HepG2 (cell line): Measurements from ENCODE around the gene DEDD2. TPM values are rescaled to one million over a fixed set of nuclear protein-coding genes. Genes with fewer than 3 reads are reported as not detected.

Source experiments
- CREB1 ChIP-seq, 2 experiments: fragments of 450-650 bp in 1 of 2; IDR thresholded peaks; 2 replicates each; pipeline ENCODE4 v1.6.1; 2016 to 2017; ENCODE audit warnings: control low read depth in 1 of 2, mild to moderate bottlenecking in 1 of 2, missing compliant biosample characterization in 1 of 2, missing genetic modification characterization in 1 of 2
- DR1 ChIP-seq: sonication (generic); formaldehyde crosslinking; IDR thresholded peaks from 2 replicates; pipeline ENCODE4 v1.8.0; 2021; ENCODE audit warnings: mild to moderate bottlenecking, missing genetic modification reagents, inconsistent platforms
- EEA1 ChIP-seq: sonication (generic); formaldehyde crosslinking; IDR thresholded peaks from 2 replicates; pipeline ENCODE4 v1.5.1; 2020; ENCODE audit warnings: mild to moderate bottlenecking, missing genetic modification reagents, borderline replicate concordance
- FOXA1 ChIP-seq, 2 experiments: fragments of 450-650 bp in 1 of 2; sonication (generic) in 1 of 2; formaldehyde crosslinking in 1 of 2; IDR thresholded peaks; 2 replicates each; pipeline versions ENCODE4 v1.4.0 to v1.6.1; 2016 to 2020; ENCODE audit warnings: missing genetic modification reagents in 1 of 2
- FOXJ3 ChIP-seq: sonication (generic); formaldehyde crosslinking; IDR thresholded peaks from 2 replicates; pipeline ENCODE4 v1.4.0; 2020; ENCODE audit warnings: missing genetic modification reagents, mild to moderate bottlenecking, borderline replicate concordance
- HDAC1 ChIP-seq: sonication (generic); formaldehyde crosslinking; IDR thresholded peaks from 2 replicates; pipeline ENCODE4 v1.5.1; 2020; ENCODE audit warnings: mild to moderate bottlenecking, missing genetic modification reagents
- HNF4G ChIP-seq, 2 experiments: sonication (generic) in 1 of 2; formaldehyde crosslinking in 1 of 2; IDR thresholded peaks; 2 replicates each; pipeline versions ENCODE4 v1.4.0 to v1.6.1; 2011 to 2020; ENCODE audit warnings: borderline replicate concordance in 2 of 2, low read depth in 2 of 2, mild to moderate bottlenecking in 2 of 2, low read length in 1 of 2, missing genetic modification reagents in 1 of 2, moderate library complexity in 1 of 2
- MAX ChIP-seq: IDR thresholded peaks from 2 replicates; pipeline ENCODE4 v1.6.1; 2012; ENCODE audit warnings: inconsistent platforms
- MIER2 ChIP-seq: IDR thresholded peaks from 2 replicates; pipeline ENCODE4 v1.6.1; 2016; ENCODE audit warnings: missing biosample characterization, missing genetic modification reagents
- MZF1 ChIP-seq: sonication (generic); formaldehyde crosslinking; IDR thresholded peaks from 2 replicates; pipeline ENCODE4 v1.8.1; 2023; ENCODE audit warnings: mild to moderate bottlenecking, missing genetic modification reagents, borderline replicate concordance
- NCOA1 ChIP-seq: sonication (generic); formaldehyde crosslinking; IDR thresholded peaks from 2 replicates; pipeline ENCODE4 v1.9.0; 2021; ENCODE audit warnings: missing genetic modification reagents
- NONO ChIP-seq, 2 experiments: fragments of 450-650 bp in 1 of 2; sonication (generic) in 1 of 2; formaldehyde crosslinking in 1 of 2; IDR thresholded peaks in 1 of 2; conservative IDR thresholded peaks in 1 of 2; 2 replicates each; pipeline versions ENCODE4 v1.6.1 to v1.8.0; 2017 to 2022; ENCODE audit warnings: mild to moderate bottlenecking in 1 of 2, missing genetic modification reagents in 1 of 2, moderate library complexity in 1 of 2
- NR2F6 ChIP-seq, 2 experiments: IDR thresholded peaks; 2 replicates each; pipeline ENCODE4 v1.6.1; 2016; ENCODE audit warnings: antibody characterized with exemption in 1 of 2, mild to moderate bottlenecking in 1 of 2
- PHF8 ChIP-seq: sonication (generic); formaldehyde crosslinking; IDR thresholded peaks from 2 replicates; pipeline ENCODE4 v1.5.0; 2020; ENCODE audit warnings: missing genetic modification reagents
- POLR2AphosphoS2 ChIP-seq: IDR thresholded peaks from 2 replicates; pipeline ENCODE4 v1.6.1; 2011; ENCODE audit warnings: low read depth, low read length, improper control_type of control experiment
- SIN3A ChIP-seq: IDR thresholded peaks from 2 replicates; pipeline ENCODE4 v1.6.1; 2011; ENCODE audit warnings: low read depth, mild to moderate bottlenecking, control low read depth, low read length, borderline replicate concordance
- ZNF282 ChIP-seq: fragments of 450-650 bp; IDR thresholded peaks from 2 replicates; pipeline ENCODE4 v1.6.1; 2018; ENCODE audit not compliant: partially characterized antibody
- ZNF543 ChIP-seq: sonication (generic); formaldehyde crosslinking; IDR thresholded peaks from 2 replicates; pipeline ENCODE4 v1.4.0; 2020; ENCODE audit warnings: mild to moderate bottlenecking, missing genetic modification reagents
- ZNF570 ChIP-seq: sonication (generic); formaldehyde crosslinking; IDR thresholded peaks from 2 replicates; pipeline ENCODE4 v1.4.0; 2020; ENCODE audit warnings: mild to moderate bottlenecking, missing genetic modification reagents, borderline replicate concordance
- ZNF709 ChIP-seq: sonication (generic); formaldehyde crosslinking; IDR thresholded peaks from 2 replicates; pipeline ENCODE4 v1.5.0; 2020; ENCODE audit warnings: mild to moderate bottlenecking, missing genetic modification reagents
- polyA plus RNA-seq, 8 experiments: library from polyadenylated mRNA; depleted of rRNA in 3 of 8; stranded (reverse) in 7 of 8; unstranded in 1 of 8; fragments of >200 nt; fragmentation: Illumina TruSeq in 4 of 8; extraction: Trizol in 4 of 8; gene quantifications; 2 replicates each; pipeline versions ENCODE4 v1.2.1 to v1.2.3, GENCODE V29; 2011 to 2016; ENCODE audit warnings: low read depth in 4 of 8, missing spikeins in 1 of 8, mixed read lengths in 1 of 8; ENCODE audit not compliant: insufficient read depth in 1 of 8
- total RNA-seq, 5 experiments: library from RNA; depleted of rRNA; stranded (reverse); fragments of >200 nt; fragmentation: Illumina TruSeq; extraction: Trizol; gene quantifications; 2 replicates each; pipeline ENCODE4 v1.2.3, GENCODE V29; 2016; ENCODE audit warnings: low read depth in 1 of 5
- TF ChIP-seq, protein P1 (sequence below): sonication (generic); formaldehyde crosslinking; IDR thresholded peaks from 2 replicates; pipeline ENCODE4 v1.9.0; 2021; ENCODE audit warnings: missing genetic modification reagents, mild to moderate bottlenecking, borderline replicate concordance
- TF ChIP-seq, protein P2 (sequence below): sonication (generic); formaldehyde crosslinking; IDR thresholded peaks from 2 replicates; pipeline ENCODE4 v1.4.0; 2020; ENCODE audit warnings: missing genetic modification reagents

Gene DEDD2
- total and polyA plus RNA-seq, 2 of the 13 experiments (the other 11 are each of a cell fraction or from before 2014, with no cell fraction given), result 19.2 to 24.7 TPM

DNA sequence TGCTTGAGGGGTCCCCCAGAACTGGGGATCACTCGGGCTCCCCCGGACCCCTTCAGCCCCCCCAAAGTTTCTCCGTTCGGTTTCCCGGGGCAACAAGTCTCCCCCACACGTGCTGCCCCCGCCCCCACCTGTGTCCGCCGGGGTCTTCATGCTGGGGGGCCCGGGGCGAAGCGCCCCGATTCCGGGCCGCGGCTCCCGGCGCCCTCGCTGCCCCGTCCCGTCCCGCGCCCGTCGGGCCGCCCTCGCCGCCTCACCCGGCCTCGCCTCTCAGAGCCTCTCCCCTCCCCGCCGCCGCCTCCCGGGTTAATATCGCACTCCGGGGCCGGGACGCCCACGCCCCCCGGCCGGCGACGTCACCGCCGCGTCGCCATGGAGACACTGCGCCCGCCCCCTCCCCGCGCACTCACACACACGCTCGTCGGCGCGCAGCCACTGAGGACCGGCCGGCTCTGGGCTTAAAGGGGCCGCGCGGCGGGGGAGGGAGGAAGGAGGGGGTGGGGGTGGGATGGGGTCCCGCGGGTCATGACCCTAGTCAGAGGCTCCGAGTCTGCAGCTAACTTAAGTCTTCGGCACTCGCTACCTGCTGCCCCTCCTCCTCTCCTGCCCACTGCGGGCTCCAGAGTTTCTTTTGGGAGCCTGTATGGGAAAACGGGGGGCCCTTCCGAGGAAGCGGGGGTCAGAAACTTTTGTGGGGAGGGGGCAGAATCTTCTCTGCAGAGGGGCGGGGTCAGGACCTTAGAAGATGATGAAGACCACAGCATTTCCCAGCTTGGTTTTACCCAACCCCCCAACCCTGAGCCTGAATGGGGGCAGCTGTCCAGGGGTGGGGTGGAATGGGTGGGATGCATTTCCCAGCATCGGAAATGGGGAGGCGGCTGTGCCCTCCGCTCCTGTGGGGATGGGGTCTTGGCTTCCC lies 37.6 kb upstream of the DEDD2 start, which contains the start of gene ERF (continued):
- TF ChIP-seq NONO (IDR thresholded peaks at IDR 0.05) (no peak), NONO (CRISPR knock-in tag; conservative IDR thresholded peaks at IDR 0.05) (no peak; the same call in 1 of the 2 replicates), DR1 (peak; percentile 90; the same call in 1 of the 2 replicates), HDAC1 (peak; percentile 25; the same call in 1 of the 2 replicates), HNF4G (IDR thresholded peaks at IDR 0.05; ENCODE audit: borderline replicate concordance, low read depth, low read length) (0 out of 2 replicates have a peak, but pooled peaks have one; percentile 3), HNF4G (CRISPR knock-in tag; IDR thresholded peaks at IDR 0.05; ENCODE audit: borderline replicate concordance, low read depth) (no peak), ZNF543 (CRISPR knock-in tag) (no peak), SIN3A (peak; percentile 81; the same call in 1 of the 2 replicates), NCOA1 (no peak), EEA1 (CRISPR knock-in tag) (no peak), FOXJ3 (CRISPR knock-in tag) (no peak), ZNF282 (no peak), NR2F6 (IDR thresholded peaks at IDR 0.05) (no peak), NR2F6 (CRISPR knock-in tag; IDR thresholded peaks at IDR 0.05) (peak; percentile 36; the same call in 1 of the 2 replicates), FOXA1 (IDR thresholded peaks at IDR 0.05) (no peak), FOXA1 (CRISPR knock-in tag; IDR thresholded peaks at IDR 0.05) (no peak), ZNF709 (no peak), POLR2AphosphoS2 (no peak), MZF1 (CRISPR knock-in tag) (no peak), ZNF570 (CRISPR knock-in tag) (no peak), MAX (peak; percentile 69), PHF8 (CRISPR knock-in tag) (peak; percentile 38), CREB1 (IDR thresholded peaks at IDR 0.05) (peak; percentile 88), CREB1 (CRISPR knock-in tag; IDR thresholded peaks at IDR 0.05) (peak; percentile 50; the same call in 1 of the 2 replicates), MIER2 (CRISPR knock-in tag) (no peak)
- TF ChIP-seq, protein P1, sequence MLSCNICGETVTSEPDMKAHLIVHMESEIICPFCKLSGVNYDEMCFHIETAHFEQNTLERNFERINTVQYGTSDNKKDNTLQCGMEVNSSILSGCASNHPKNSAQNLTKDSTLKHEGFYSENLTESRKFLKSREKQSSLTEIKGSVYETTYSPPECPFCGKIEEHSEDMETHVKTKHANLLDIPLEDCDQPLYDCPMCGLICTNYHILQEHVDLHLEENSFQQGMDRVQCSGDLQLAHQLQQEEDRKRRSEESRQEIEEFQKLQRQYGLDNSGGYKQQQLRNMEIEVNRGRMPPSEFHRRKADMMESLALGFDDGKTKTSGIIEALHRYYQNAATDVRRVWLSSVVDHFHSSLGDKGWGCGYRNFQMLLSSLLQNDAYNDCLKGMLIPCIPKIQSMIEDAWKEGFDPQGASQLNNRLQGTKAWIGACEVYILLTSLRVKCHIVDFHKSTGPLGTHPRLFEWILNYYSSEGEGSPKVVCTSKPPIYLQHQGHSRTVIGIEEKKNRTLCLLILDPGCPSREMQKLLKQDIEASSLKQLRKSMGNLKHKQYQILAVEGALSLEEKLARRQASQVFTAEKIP (CRISPR knock-in tag), result no peak
- TF ChIP-seq, protein P2, sequence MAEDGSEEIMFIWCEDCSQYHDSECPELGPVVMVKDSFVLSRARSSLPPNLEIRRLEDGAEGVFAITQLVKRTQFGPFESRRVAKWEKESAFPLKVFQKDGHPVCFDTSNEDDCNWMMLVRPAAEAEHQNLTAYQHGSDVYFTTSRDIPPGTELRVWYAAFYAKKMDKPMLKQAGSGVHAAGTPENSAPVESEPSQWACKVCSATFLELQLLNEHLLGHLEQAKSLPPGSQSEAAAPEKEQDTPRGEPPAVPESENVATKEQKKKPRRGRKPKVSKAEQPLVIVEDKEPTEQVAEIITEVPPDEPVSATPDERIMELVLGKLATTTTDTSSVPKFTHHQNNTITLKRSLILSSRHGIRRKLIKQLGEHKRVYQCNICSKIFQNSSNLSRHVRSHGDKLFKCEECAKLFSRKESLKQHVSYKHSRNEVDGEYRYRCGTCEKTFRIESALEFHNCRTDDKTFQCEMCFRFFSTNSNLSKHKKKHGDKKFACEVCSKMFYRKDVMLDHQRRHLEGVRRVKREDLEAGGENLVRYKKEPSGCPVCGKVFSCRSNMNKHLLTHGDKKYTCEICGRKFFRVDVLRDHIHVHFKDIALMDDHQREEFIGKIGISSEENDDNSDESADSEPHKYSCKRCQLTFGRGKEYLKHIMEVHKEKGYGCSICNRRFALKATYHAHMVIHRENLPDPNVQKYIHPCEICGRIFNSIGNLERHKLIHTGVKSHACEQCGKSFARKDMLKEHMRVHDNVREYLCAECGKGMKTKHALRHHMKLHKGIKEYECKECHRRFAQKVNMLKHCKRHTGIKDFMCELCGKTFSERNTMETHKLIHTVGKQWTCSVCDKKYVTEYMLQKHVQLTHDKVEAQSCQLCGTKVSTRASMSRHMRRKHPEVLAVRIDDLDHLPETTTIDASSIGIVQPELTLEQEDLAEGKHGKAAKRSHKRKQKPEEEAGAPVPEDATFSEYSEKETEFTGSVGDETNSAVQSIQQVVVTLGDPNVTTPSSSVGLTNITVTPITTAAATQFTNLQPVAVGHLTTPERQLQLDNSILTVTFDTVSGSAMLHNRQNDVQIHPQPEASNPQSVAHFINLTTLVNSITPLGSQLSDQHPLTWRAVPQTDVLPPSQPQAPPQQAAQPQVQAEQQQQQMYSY, result no peak
